H1 (cell line): ENCODE data around the gene PDE8A. TPM values are rescaled to one million over a fixed set of nuclear protein-coding genes. Genes with fewer than 3 reads are reported as not detected.

Experiments
- CTCF ChIA-PET: fragments of 300-600 bp; sonication (Branson Sonifier 250); formaldehyde crosslinking; loops from one replicate; lab custom pipeline; 2021; ENCODE audit not compliant: partially characterized antibody; lab: Charles Lee
- POLR2A ChIA-PET: fragments of 300-600 bp; sonication (Branson Sonifier 250); formaldehyde crosslinking; loops from one replicate; lab custom pipeline; 2021; ENCODE audit warnings: inconsistent platforms; ENCODE audit not compliant: partially characterized antibody; lab: Charles Lee
- DNase-seq, 2 experiments: peaks; one replicate each; pipeline versions ENCODE4 v3.0.0 to v3.0.0-alpha.2; 2010 to 2022; ENCODE audit warnings: low spot score in 2 of 2, low read depth in 1 of 2, mixed read lengths in 1 of 2
- FAIRE-seq: peaks from 2 replicates; lab custom pipeline; 2011; peaks lifted over from hg19 to GRCh38; lab: Jason Lieb, UNC
- H2AFZ ChIP-seq: 2 replicates; pipeline ENCODE4 v1.8.1; 2012; ENCODE audit warnings: low read length, inconsistent platforms
- H2AK5ac ChIP-seq: 2 replicates; pipeline ENCODE4 v1.6.1; 2013; ENCODE audit warnings: low read depth, low read length
- H2BK120ac ChIP-seq: replicated peaks from 2 replicates; pipeline ENCODE3; 2013; ENCODE audit warnings: low read depth, low read length, inconsistent platforms
- H2BK12ac ChIP-seq: 2 replicates; pipeline ENCODE4 v1.6.1; 2013; ENCODE audit warnings: low read depth, low read length
- H2BK15ac ChIP-seq: 2 replicates; pipeline ENCODE4 v1.6.1; 2013; ENCODE audit warnings: low read length
- H2BK20ac ChIP-seq: 2 replicates; pipeline ENCODE4 v1.6.1; 2013; ENCODE audit warnings: low read length
- H2BK5ac ChIP-seq: 2 replicates; pipeline ENCODE4 v1.6.1; 2013; ENCODE audit warnings: low read depth, low read length
- H3K14ac ChIP-seq: 2 replicates; pipeline ENCODE4 v1.6.1; 2013; ENCODE audit warnings: inconsistent platforms; ENCODE audit not compliant: insufficient read length
- H3K18ac ChIP-seq: 2 replicates; pipeline ENCODE4 v1.6.1; 2013; ENCODE audit warnings: low read length; ENCODE audit errors: extremely low read depth
- H3K23ac ChIP-seq: 2 replicates; pipeline ENCODE4 v1.6.1; 2013; ENCODE audit warnings: inconsistent platforms; ENCODE audit not compliant: insufficient read length
- H3K23me2 ChIP-seq: 2 replicates; pipeline ENCODE4 v1.6.1; 2013; ENCODE audit warnings: low read depth, low read length
- H3K27ac ChIP-seq: 2 replicates; pipeline ENCODE4 v1.6.1; 2011; ENCODE audit warnings: low read depth, low read length, inconsistent platforms
- H3K27me3 ChIP-seq, 4 experiments: replicated peaks in 1 of 4; 1 replicate in 1 of 4; 2 replicates in 3 of 4; pipeline versions ENCODE4 v1.6.1 to v1.8.1; 2011 to 2013; ENCODE audit warnings: low read length in 3 of 4, mild to moderate bottlenecking in 3 of 4, inconsistent platforms in 2 of 4, mixed read lengths in 2 of 4, moderate library complexity in 1 of 4; ENCODE audit not compliant: control insufficient read depth in 3 of 4, insufficient read depth in 3 of 4; ENCODE audit errors: extremely low read depth in 1 of 4
- H3K36me3 ChIP-seq, 4 experiments: 2 replicates each; pipeline versions ENCODE4 v1.6.1 to v1.8.1; 2011 to 2013; ENCODE audit warnings: mild to moderate bottlenecking in 4 of 4, low read length in 3 of 4, moderate library complexity in 2 of 4, control low read depth in 1 of 4, inconsistent platforms in 1 of 4; ENCODE audit not compliant: insufficient read depth in 4 of 4, control insufficient read depth in 2 of 4
- H3K4ac ChIP-seq: replicated peaks from 2 replicates; pipeline ENCODE3; 2013; ENCODE audit warnings: low read length, low read depth, mixed read lengths, inconsistent platforms; ENCODE audit not compliant: insufficient read length
- H3K4me1 ChIP-seq, 4 experiments: replicated peaks in 1 of 4; 1 replicate in 1 of 4; 2 replicates in 3 of 4; pipeline versions ENCODE4 v1.6.1 to v1.8.1; 2011 to 2013; ENCODE audit warnings: low read length in 3 of 4, inconsistent platforms in 2 of 4, mixed read lengths in 1 of 4; ENCODE audit not compliant: insufficient read depth in 4 of 4, control insufficient read depth in 3 of 4
- H3K4me2 ChIP-seq, 2 experiments: 2 replicates each; pipeline versions ENCODE4 v1.6.1 to v1.8.1; 2011 to 2013; ENCODE audit warnings: low read depth in 2 of 2, low read length in 2 of 2, control low read depth in 1 of 2, inconsistent platforms in 1 of 2, mild to moderate bottlenecking in 1 of 2; ENCODE audit not compliant: insufficient read depth in 1 of 2
- H3K4me3 ChIP-seq, 4 experiments: fragments of 200-600, 300-600 bp in 1 of 4; sonication (generic), shearing (Covaris generic), sonication (Bioruptor Twin) in 1 of 4; 2 replicates each; pipeline versions ENCODE4 v1.5.1 to v1.8.1; 2011 to 2016; ENCODE audit warnings: low read length in 4 of 4, low read depth in 3 of 4, control low read depth in 2 of 4, inconsistent platforms in 2 of 4, mild to moderate bottlenecking in 2 of 4, mixed read lengths in 1 of 4, moderate library complexity in 1 of 4; ENCODE audit not compliant: insufficient read depth in 2 of 4; ENCODE audit errors: extremely low read depth in 1 of 4
- H3K56ac ChIP-seq: replicated peaks from 2 replicates; pipeline ENCODE3; 2013; ENCODE audit warnings: low read depth, mild to moderate bottlenecking, mixed read lengths, low read length, inconsistent platforms; ENCODE audit not compliant: insufficient read length
- H3K79me1 ChIP-seq: 2 replicates; pipeline ENCODE4 v1.6.1; 2013; ENCODE audit warnings: low read depth, low read length, control low read depth
- H3K79me2 ChIP-seq, 2 experiments: 2 replicates each; pipeline versions ENCODE4 v1.6.1 to v1.8.1; 2012 to 2013; ENCODE audit warnings: low read length in 2 of 2, mild to moderate bottlenecking in 2 of 2, inconsistent platforms in 1 of 2; ENCODE audit not compliant: insufficient read depth in 2 of 2, control insufficient read depth in 1 of 2
- H3K9ac ChIP-seq, 4 experiments: replicated peaks in 1 of 4; 1 replicate in 1 of 4; 2 replicates in 3 of 4; pipeline versions ENCODE4 v1.6.1 to v1.8.1; 2011 to 2013; ENCODE audit warnings: low read depth in 3 of 4, low read length in 3 of 4, control low read depth in 2 of 4, mild to moderate bottlenecking in 2 of 4, moderate library complexity in 2 of 4, inconsistent platforms in 1 of 4; ENCODE audit errors: extremely low read depth in 1 of 4
- H3K9me3 ChIP-seq, 2 experiments: 2 replicates each; pipeline versions ENCODE4 v1.6.1 to v1.8.1; 2012 to 2013; ENCODE audit warnings: mild to moderate bottlenecking in 2 of 2, moderate library complexity in 2 of 2, control low read depth in 1 of 2, inconsistent platforms in 1 of 2, low read depth in 1 of 2, low read length in 1 of 2, mixed read lengths in 1 of 2; ENCODE audit not compliant: insufficient read depth in 2 of 2
- H4K20me1 ChIP-seq, 2 experiments: replicated peaks in 1 of 2; 2 replicates each; pipeline versions ENCODE3 to v1.8.1; 2011 to 2013; ENCODE audit warnings: inconsistent platforms in 2 of 2, low read length in 2 of 2, mild to moderate bottlenecking in 1 of 2; ENCODE audit not compliant: insufficient read depth in 2 of 2, control insufficient read depth in 1 of 2
- H4K5ac ChIP-seq: 2 replicates; pipeline ENCODE4 v1.6.1; 2013; ENCODE audit warnings: low read length, low read depth, mixed read lengths, inconsistent platforms; ENCODE audit not compliant: insufficient read length
- H4K8ac ChIP-seq: 2 replicates; pipeline ENCODE4 v1.8.0; 2013; ENCODE audit warnings: mild to moderate bottlenecking, moderate library complexity, low read length, inconsistent platforms; ENCODE audit not compliant: insufficient read depth; ENCODE audit errors: extremely low read depth
- H4K91ac ChIP-seq: replicated peaks from 2 replicates; pipeline ENCODE3; 2013; ENCODE audit warnings: low read length, mixed read lengths, inconsistent platforms; ENCODE audit not compliant: insufficient read length
- JUN ChIP-seq: IDR thresholded peaks from 2 replicates; pipeline ENCODE4 v1.6.1; 2011; ENCODE audit warnings: low read depth, mild to moderate bottlenecking, improper control_type of control experiment, low read length
- SAP30 ChIP-seq: fragments of 300-600 bp; sonication (generic); IDR thresholded peaks from 2 replicates; pipeline ENCODE4 v1.7.1; 2012; ENCODE audit warnings: low read length, moderate library complexity, mild to moderate bottlenecking, inconsistent platforms; ENCODE audit not compliant: insufficient read depth, insufficient replicate concordance
- TCF12 ChIP-seq: IDR thresholded peaks from 2 replicates; pipeline ENCODE4 v1.6.1; 2011; ENCODE audit warnings: low read depth, mild to moderate bottlenecking, low read length
- YY1 ChIP-seq: IDR thresholded peaks from 2 replicates; pipeline ENCODE4 v1.6.1; 2011; ENCODE audit warnings: low read depth, mild to moderate bottlenecking, low read length
- polyA plus RNA-seq, 7 experiments: library from polyadenylated mRNA; depleted of rRNA in 3 of 7; stranded (reverse) in 5 of 7; unstranded in 2 of 7; fragments of >200 nt in 5 of 7; fragments of 200-250 nt in 2 of 7; gene quantifications; 1 replicate in 5 of 7; 2 replicates in 1 of 7; 4 replicates in 1 of 7; pipeline versions ENCODE4 v1.2.1 to v1.2.3, GENCODE V29; 2011 to 2013; ENCODE audit warnings: missing spikeins in 2 of 7, mixed read lengths in 2 of 7
- total RNA-seq: library from RNA; stranded (reverse); fragmentation: NEBNext Ultra II Directional; extraction: Animal tissue kit (Norgen Biotek cat#: 25700); gene quantifications from 2 replicates; pipeline ENCODE4 v1.2.1, GENCODE V29; 2021

Gene PDE8A
- total and polyA plus RNA-seq, 2 of the 8 experiments (the other 6 are each of a cell fraction or from before 2014, with no cell fraction given), result 6.9 to 7.8 TPM

DNA sequence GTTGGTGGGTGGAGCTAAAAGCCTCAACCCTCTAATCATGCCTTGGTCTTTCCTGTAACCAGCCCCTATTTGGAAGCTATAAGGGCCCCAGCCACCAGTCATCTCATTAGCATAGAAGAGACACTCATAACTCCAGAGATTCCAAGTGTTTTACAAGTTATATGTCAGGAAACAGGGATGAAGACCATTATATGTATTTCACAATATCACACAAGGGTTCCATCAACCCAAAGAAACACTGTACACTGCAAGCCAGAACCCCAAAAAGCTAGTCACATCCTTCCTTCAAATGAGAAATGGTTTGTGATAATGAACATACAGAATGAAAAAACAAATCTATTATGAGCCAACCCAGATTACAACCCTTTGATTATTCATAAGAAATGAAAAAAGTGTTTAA lies 175.7 kb downstream of the PDE8A start:
- Histone ChIP-seq H4K91ac (no peak overlapping the region), H2BK20ac (no peak overlapping the region), H3K56ac (no peak overlapping the region), H3K27me3 (no peaks in the 10 kb centered on the region), H4K20me1 (no peaks in the 10 kb centered on the region), H2AFZ (no peak overlapping the region), H2BK120ac (no peak overlapping the region), H3K23ac (no peak overlapping the region), H3K36me3 (no peaks in the 10 kb centered on the region), H3K9ac (no peak overlapping the region), H3K23me2 (no peaks in the 10 kb centered on the region), H3K4ac (no peak overlapping the region), H2BK15ac (no peak overlapping the region), H3K4me1 (peaks cover 0 to 6% (median 3%) of the 10 kb centered on the region in 4 experiments; a peak in 3 of 7 replicates), H3K79me1 (no peaks in the 10 kb centered on the region), H2AK5ac (no peak overlapping the region), H3K27ac (no peak overlapping the region), H3K79me2 (no peaks in the 10 kb centered on the region), H4K5ac (no peak overlapping the region), H4K8ac (no peak overlapping the region), H3K4me2 (no peak overlapping the region), H2BK5ac (no peak overlapping the region), H2BK12ac (no peak overlapping the region), H3K18ac (no peak overlapping the region), H3K4me3 (no peak overlapping the region), H3K14ac (no peak overlapping the region), H3K9me3 (no peaks in the 10 kb centered on the region)
- ChIA-PET CTCF (interaction anchor here (0.9 to 1.2 kb wide), 2 partner anchors 199 to 229 kb away, joined by 3 read pairs; no protein-coding TSS in a partner anchor), POLR2A (interaction anchor here (0.9 kb wide), 1 partner anchor 12 kb away, joined by 3 read pairs; no protein-coding TSS in a partner anchor)
- TF ChIP-seq SAP30 (no peak), TCF12 (no peak), YY1 (no peak), JUN (no peak)
- DNase-seq, result no peak
- FAIRE-seq, result no peak
